Raji (cell line): ENCODE results near the gene IL18.

ENCODE experiments used
- POLR2A ChIP-seq: IDR thresholded peaks from 2 replicates; pipeline ENCODE4 v1.6.1; 2011; ENCODE audit warnings: low read depth, low read length, control low read depth; ENCODE audit not compliant: insufficient read depth

Gene IL18

DNA sequence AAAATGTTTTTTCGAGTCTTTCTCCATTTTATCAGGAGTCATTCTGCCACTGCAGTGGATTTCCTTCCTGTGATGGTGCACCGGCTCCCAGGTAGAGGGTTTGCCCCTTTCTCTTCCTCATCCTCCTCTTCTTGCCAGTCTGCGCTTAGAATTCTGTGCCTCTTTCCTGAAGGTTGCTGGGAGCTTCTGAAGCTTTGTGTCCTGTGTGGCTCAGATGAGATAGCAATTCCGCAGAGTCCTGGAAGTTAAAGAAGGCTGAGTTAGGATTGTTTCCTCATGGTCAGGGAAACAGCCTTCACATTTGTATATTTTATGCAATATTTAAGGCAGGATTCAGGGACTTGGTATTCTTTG, 11.7 kb upstream of the IL18 start:
- no peak for TF ChIP-seq POLR2A

GRCh38 chr11:112174789-112175598, 11.1 kb upstream of the IL18 start, which contains the start of gene BCO2:
BCO2 (plus strand) TSS chr11:112175512; CDS start chr11:112175602, 90 bp downstream.
- no peak for TF ChIP-seq POLR2A

- TF ChIP-seq POLR2A, result no peak
Measured at GRCh38 chr11:112173152-112173551, 9.3 kb upstream of the IL18 start.

GRCh38 chr11:112172362-112172994, 8.6 kb upstream of the IL18 start:
- no peak for TF ChIP-seq POLR2A

GRCh38 chr11:112167145-112167544, 3.3 kb upstream of the IL18 start, which contains the start of gene TEX12:
TEX12 (plus strand) TSS chr11:112167372; CDS start chr11:112169269, 1,897 bp downstream.
- no peak for TF ChIP-seq POLR2A

DNA sequence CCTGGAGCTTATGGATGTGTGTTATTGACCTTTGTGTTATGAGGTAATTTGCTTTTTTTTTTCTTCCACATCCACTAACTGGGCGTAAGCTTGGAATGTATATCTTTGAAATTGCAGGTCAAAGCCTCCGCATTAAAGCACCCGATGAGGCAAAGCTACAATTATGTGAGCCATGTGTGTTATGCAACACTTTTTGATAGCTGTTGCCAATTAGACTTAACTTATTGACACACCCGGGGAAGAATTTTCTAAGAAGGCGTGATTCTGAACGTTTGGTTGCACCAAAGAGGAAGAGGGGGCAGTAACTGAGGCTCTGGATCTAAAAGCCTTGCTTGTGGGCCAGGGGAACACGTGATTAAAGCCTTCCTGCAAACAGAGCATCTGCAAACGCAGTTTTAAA, 2.7 kb upstream of the IL18 start:
- TF ChIP-seq POLR2A, result no peak

DNA sequence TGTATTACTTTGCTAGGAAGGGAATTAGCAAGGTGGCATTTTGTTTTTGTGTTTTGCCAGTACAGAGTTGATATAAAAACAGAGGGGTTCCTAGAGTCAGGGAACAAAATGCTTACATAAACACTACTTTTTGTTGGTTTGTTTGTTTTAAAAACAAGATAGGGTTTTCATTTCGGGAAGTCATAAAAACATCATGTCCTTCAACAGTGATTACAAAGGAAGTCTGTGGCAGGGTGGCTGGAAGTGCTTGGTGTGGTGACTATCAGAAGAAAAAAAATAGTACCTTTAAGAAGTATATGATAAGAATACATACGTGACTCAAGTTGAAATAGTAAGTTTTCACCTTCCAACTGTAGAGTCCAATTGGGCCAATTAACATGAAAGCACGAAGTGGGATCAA, 1.2 kb upstream of the IL18 start:
- TF ChIP-seq POLR2A, result no peak

DNA sequence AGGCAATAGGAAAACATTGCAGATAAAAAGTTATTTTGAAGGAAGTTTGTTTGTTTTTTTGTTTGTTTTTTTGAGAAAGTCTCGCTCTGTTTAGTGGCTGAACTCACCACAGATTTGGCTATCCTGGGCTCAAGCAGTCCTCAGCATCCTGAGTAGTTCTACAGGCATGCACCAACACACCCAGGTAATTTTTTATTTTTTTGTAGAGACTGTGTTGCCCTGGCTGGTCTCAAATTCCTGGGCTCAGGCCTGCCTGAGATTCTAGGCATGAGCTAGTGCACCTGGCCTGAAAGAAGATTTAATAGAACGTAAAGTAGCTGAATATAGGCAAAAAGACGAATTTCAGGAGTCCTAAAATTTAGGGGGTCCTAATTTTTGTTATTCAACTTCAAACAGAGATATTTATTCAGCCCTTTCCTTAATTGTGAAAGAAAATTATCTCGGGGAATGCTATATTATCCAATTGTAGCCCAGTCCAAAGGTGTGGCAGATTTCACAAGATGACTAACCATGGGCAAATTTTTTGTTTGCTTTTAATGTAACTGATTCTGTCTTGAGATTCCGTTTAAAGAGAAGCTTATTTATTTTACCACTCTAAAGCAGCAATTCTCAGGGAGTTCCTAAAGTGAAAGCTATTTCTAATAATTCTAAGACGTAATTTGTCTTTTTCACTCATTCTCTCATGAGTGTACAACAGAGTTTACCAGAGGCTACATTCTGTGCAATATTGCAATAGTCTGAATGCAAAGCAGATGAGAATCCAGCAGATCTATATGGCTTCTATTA, 940 bp downstream of the IL18 start:
- no peak for TF ChIP-seq POLR2A

GRCh38 chr11:112161012-112161411, 2.9 kb downstream of the IL18 start:
- TF ChIP-seq POLR2A, result no peak

GRCh38 chr11:112160091-112160848, 3.6 kb downstream of the IL18 start:
- TF ChIP-seq POLR2A, result no peak

DNA sequence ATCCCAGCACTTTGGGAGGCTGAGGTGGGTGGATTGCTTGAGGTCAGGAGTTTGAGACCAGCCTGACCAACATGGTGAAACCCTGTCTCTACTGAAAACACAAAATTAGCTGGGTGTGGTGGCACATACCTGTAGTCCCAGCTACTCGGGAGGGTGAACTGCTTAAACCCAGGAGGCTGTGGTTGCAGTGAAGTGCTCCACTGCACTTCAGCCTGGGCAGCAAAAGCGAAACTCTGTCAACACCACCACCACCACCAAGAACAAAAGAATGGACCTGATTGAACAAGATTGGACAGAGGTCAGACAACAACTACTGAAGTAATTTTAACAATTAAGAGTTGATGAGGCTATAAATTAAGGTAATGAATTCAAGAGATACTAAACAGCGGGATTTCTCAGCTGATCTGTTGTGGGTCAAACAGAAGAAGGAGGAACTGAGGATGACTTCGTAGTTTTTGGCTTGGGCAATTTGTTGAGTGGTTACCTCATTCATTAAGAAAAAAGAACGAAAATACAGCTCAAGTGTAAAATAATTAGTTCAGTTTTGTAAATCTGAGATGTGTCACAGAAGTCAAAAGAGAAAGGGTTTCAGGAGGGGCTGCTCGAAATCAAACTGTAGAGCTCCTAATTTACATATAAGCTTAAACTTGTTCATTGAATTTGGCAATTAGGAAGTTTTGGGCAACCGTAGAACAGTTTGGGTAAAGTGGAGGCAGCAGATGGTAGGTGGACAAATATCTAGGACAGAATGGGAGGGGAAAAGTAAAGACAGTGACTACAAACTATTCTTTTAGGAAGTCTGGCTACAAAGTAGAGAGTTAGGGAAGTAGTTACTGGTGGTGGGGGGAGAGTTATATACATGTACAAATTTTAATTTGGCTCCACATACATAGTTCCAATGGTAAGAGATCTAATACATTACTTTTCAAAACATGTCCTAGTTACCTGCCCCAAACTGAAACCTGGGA, 4.5 kb downstream of the IL18 start:
- no peak for TF ChIP-seq POLR2A

GRCh38 chr11:112156956-112157766, 6.7 kb downstream of the IL18 start:
- TF ChIP-seq POLR2A, result no peak
